Iris pigment epithelial cell (primary cell): ENCODE measurements around the gene AMZ1.
A peak's percentile ranks its signal among the peaks of the same experiment; 100 is the strongest.
"Not testable (repeated sequence)": the region's sequence is repeated elsewhere in the genome, so short reads cannot be mapped to it uniquely, and the experiment has no call there.

Experiments used
- DNase-seq: peaks from one replicate; pipeline ENCODE4 v3.0.0-alpha.2; 2011; ENCODE audit warnings: low read depth

AMZ1 gene

DNA sequence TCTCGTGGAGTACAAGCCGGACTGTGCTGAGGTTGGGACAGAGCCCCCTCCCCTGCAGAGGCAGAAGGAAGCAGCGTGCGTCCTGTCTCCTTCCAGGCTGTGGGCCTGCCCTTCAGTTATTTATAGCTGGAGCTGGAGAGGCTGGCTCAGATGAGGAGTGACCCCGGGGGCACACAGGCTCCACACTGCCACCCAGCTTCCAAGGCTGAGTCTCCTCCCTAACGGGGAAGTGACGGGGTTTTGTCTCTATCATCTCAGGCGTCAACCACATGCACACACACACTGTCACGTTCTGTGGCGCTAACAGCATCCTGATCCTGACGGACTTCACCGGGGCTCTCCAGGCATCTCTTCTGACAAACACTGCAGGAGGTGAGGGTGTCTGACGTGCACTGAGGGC, 25.4 kb downstream of the AMZ1 start:
- DNase-seq, result no peak

DNA sequence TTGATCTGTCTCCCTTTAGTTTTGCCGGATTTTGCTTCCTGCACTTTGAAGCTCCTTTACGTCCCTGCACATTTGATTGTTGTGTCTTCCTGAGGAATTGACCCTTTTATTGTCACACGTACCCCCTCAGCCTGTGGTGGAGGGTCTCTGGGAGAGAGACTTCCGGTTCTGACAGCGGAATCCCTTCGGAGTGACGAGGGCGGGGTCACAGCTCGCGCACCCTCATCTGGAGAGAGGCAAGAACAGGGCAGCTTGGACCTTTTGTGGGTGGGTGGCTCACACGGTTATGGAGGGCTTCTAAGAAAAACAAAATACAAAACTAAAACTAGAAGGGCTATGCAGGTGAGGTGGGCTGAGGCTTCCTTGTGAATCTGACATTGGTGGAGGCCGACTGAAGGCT, 26.0 kb downstream of the AMZ1 start:
- no peak for DNase-seq

GRCh38 chr7:2714636-2715035, 26.6 kb downstream of the AMZ1 start:
- DNase-seq, result no peak

DNA sequence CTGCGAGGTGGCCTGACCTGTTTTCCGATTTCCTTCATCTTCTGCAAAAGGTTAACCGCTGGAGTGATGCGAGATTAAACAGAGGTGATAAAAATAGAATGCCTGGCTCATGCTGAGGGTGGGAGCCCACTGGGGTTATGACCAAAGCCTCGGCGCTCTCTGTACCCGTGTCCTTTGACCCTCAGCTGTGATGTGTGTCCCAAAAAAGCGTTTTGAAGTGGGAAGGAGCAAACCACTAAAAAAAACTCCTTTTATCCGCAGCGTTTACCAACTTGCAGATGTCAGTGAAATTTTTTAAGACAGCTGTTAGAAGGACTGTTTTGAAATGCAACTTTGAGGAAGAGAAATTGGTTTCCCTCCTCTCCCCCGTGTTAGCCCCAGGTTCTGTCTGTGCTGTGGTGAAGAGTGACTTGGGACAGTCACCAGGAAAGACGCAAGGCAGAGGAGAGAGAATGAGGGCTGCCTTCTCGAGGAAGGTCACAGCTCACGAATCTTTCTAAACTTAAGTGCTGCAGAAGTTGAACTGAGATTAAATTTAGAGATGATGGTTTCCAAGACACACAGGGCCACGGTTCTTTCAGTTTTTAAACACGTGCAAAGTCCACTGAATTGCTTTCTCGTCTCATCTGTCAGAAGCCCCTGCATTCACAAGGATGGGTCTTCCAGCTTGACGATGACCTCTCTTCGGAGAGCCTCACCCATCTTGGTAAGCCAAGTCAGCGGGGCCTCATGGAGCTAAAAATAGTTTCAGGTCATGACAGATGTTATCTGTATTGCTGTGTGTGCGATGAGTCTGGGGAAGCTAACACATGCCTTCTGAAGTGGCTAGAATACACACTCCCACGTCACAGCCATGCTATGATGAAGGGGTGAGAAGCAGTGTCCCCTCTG, 27.6 kb downstream of the AMZ1 start:
- no peak for DNase-seq

DNA sequence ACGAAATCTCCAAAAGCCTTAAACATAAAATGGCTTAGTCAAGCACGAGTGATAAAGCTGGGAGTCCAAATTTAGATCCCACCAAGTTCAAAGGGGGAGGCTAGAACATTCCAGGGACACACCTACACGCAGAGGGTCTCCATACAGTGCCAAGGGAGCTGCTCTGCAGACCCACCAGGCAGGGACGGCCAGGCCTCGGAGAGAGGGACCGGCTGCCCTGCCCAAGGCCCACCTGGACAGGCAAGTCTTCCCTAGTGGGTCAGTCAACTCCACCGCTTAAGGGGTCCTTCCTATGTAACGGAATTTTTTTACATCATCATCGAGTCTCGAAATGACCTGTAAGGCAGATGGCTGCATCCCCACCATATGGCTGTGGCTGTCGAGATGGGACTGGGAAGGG, 28.5 kb downstream of the AMZ1 start:
- DNase-seq, result no peak

DNA sequence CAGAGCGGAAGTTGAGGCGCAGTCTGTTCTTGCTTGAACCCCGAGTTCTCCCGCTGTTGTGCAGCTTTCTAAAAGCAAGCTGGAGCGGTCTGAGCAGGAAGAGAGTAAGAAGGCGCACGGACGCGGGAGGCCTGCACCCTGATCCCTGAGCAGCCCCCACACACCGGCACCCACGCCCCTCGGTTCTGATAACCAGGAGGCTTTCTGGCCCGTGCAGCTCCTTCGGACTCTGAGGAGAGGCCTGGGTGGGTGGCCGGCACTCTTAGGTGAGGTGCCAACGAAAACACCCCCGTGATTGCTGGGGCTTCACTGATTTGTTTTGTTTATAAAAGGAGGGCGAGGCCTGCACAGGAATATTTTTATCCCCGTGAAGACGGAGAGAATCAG, 28.9 kb downstream of the AMZ1 start:
- no peak for DNase-seq

- peak; percentile 70 for DNase-seq
Observed at GRCh38 chr7:2717293-2718261, 29.6 kb downstream of the AMZ1 start.

GRCh38 chr7:2718296-2718965, 30.4 kb downstream of the AMZ1 start:
- DNase-seq, result no peak

DNA sequence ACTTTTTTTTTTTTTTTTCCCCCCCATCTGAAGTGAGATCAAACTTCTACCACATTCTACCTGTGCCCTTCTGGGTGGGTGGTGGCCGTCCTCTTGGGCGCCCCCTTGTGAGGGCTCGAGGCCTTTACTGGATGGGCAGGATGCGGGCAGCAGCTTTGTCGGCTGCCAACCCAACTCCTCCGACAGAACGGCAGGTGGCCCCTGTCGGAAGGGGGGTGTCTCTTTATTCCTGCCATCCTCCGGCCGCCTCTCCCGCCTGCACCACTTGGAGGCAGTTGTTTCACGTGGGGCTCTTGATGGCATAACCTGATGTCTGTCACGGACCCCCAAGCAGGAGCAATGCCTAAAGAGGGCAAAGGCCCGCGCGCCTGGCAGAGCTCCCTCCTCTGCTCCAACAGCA, 31.0 kb downstream of the AMZ1 start:
- DNase-seq, result no peak

- DNase-seq, result no peak
Observed at GRCh38 chr7:2720024-2720423, 32.0 kb downstream of the AMZ1 start.

DNA sequence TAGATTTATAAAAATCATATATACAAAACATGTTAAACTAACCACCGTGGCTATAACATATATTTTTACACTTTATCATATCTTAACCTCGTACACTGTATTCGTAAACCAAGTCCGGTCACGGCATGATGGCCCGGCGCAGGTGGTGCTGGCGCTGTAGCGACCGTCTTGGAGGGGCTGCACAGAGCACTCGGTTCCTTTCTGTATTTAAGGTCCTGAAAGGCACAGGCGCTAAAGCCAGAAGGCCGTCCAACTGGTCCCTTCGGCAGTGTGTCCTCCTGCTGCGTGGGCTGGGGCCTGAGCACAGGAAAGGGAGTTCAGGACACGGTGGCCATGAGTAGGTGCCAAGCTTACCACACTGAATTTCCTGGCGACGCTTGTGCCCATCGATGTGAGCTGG, 33.8 kb downstream of the AMZ1 start:
- no peak for DNase-seq

DNA sequence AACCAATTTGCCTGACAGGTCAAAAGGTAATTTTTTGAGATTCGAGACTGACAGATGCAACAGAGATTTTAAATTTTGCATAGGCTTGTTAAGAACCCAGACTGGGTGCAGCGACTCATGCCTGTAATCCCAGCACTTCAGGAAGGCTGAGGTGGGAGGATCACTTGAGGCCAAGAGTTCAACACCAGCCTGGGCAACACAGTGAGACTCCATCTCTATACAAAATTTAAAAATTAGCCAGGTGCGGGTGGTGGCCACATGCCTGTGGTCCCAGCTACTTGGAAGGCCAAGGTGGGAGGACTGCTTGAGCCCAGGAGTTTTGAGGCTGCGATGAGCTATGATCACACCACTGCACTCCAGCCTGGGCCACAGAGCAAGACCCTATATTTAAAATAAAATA, 34.6 kb downstream of the AMZ1 start:
- DNase-seq, result no peak

- DNase-seq, result no peak
Observed at GRCh38 chr7:2723138-2723850, 35.3 kb downstream of the AMZ1 start.

DNA sequence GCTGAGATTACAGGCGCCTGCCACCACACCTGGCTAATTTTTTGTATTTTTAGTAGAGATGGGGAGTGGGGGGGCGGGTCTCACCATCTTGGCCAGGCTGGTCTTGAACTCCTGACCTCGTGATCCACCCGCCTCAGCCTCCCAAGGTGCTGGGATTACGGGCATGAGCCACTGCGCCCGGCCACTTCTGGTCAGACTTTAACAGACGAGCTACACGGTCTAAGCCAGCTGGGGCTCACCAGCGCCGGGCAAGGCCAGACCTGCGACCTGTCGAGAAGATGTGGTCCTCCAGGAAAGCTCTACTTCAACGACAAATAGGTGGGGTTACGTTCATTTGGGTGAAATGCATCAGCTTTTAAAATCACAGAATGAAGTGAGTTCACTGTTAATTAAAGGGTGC, 36.0 kb downstream of the AMZ1 start:
- DNase-seq, result not testable (repeated sequence)

DNA sequence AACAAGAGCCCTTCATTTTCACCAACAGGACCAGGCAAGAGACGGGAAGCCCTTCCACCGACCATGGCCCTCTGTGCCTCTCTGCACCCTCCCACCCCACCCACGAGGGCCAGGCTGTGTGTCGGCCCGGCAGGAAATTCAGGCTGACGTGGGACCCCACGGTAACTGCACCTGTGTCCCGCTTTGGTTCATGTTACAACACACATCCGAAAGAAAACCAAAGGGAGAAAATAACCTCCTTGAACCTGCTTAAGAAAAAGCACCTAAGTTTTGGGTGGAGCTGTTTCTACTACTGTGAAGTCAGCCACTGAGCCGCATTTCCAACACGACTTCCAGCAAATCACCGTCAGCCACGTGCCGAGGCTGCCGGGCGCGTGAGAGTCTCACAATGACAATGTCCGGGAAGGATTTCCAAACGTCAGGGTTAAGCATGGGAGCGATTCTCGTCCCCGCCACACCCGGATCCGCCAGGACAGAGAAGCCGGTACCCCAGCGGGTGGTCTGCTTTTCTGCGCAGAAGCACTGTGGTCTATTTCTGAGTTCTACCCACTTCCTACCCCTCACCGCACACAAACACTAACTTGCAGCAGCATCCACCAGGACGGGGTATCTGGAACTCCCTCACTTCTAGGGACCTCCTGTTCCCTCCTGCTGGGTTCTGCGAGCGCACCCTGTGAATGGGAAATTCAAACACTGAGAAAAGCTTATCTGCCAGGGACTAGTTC, 36.6 kb downstream of the AMZ1 start:
- no peak for DNase-seq

DNA sequence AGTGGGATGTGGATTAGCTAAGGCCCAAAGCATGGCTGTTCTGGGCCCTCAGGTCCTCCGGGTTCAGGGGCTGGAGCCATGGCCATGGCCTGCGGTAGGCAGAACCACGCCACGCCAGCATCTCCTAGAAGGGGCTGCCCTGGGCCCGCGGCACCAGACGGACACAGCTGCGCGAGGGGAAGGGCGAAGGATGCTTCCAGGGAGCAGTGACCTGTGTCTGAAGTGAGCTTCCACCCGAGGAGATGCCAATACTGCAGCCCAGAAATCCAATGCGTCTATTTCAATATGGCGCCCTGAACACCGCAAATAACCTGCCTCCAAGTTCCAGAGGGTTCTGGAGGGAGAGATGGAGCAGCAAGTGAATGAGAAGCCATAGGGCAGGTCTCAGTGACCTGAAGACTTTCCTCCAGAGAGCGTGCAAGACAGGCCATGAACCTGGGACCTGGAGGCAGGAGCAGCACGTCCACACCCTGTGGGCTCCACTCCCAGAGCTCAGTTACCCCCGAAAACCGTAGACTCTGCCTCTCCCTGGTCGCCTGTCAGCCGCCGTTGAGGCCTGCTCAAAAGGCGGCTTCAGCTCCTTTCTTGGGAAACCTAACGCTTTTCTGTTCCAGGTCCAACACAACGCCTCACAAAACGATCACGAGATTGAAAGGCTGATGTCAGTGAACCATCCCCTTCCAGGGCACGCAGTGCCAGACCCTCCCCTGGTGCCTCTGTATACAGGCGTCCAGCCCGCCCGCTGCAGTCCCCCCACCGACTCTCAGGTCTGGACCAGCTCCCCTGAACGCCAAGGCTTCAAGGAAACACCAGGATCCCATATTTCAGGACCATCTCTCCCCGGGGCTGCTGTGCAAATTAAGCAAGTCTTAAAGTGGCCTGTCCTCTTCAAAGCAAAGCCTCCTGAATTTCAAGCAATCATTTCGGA, 37.4 kb downstream of the AMZ1 start:
- DNase-seq, result no peak

- DNase-seq, result no peak
Observed at GRCh38 chr7:2726316-2727018, 38.5 kb downstream of the AMZ1 start.

- not testable (repeated sequence) for DNase-seq
Observed at GRCh38 chr7:2727206-2727605, 39.2 kb downstream of the AMZ1 start.

DNA sequence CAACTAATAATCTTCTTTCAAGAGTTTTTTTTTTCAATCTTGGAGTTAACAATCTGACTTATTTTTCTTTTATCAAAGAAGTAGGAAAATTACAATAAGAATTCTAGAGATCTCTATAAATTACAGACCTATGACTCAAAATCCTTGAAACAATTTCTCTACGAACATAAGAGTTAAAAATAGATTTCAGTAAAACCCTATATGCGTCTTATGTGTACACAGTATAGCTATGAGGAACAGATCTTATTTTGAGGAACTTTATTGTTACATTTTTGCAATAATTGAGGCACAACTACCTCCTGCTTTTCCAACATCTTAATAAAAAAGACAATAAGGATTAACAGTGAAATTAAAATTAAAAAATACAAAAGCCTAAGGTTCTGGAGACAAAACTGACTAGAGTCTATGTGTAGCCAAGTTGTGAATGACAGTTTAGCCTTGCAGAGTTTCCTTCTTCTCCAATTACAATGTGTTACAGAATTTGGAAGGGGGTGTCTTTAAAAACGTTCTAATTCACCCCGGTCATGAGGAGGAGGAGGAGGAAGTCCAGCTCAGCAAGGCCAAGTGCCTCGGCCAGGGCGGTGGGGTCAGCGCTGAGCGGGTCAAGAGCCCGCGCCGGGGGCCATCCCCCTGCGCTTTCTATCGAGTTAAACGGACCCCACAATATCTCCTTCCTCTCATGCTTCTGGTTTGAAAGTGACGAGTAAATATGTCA, 40.5 kb downstream of the AMZ1 start:
- no peak for DNase-seq
